H1 (cell line): Measurements from ENCODE around the gene SLC25A30. TPM values are rescaled to one million over a fixed set of nuclear protein-coding genes. Genes with fewer than 3 reads are reported as not detected.

Source experiments
- CTCF ChIA-PET: fragments of 300-600 bp; sonication (Branson Sonifier 250); formaldehyde crosslinking; loops from one replicate; lab custom pipeline; 2021; ENCODE audit not compliant: partially characterized antibody; lab: Charles Lee
- POLR2A ChIA-PET: fragments of 300-600 bp; sonication (Branson Sonifier 250); formaldehyde crosslinking; loops from one replicate; lab custom pipeline; 2021; ENCODE audit warnings: inconsistent platforms; ENCODE audit not compliant: partially characterized antibody; lab: Charles Lee
- DNase-seq, 2 experiments: peaks; one replicate each; pipeline versions ENCODE4 v3.0.0 to v3.0.0-alpha.2; 2010 to 2022; ENCODE audit warnings: low spot score in 2 of 2, low read depth in 1 of 2, mixed read lengths in 1 of 2
- FAIRE-seq: peaks from 2 replicates; lab custom pipeline; 2011; peaks lifted over from hg19 to GRCh38; lab: Jason Lieb, UNC
- H2AFZ ChIP-seq: 2 replicates; pipeline ENCODE4 v1.8.1; 2012; ENCODE audit warnings: low read length, inconsistent platforms
- H2AK5ac ChIP-seq: 2 replicates; pipeline ENCODE4 v1.6.1; 2013; ENCODE audit warnings: low read depth, low read length
- H2BK120ac ChIP-seq: replicated peaks from 2 replicates; pipeline ENCODE3; 2013; ENCODE audit warnings: low read depth, low read length, inconsistent platforms
- H2BK12ac ChIP-seq: 2 replicates; pipeline ENCODE4 v1.6.1; 2013; ENCODE audit warnings: low read depth, low read length
- H2BK15ac ChIP-seq: 2 replicates; pipeline ENCODE4 v1.6.1; 2013; ENCODE audit warnings: low read length
- H2BK20ac ChIP-seq: 2 replicates; pipeline ENCODE4 v1.6.1; 2013; ENCODE audit warnings: low read length
- H2BK5ac ChIP-seq: 2 replicates; pipeline ENCODE4 v1.6.1; 2013; ENCODE audit warnings: low read depth, low read length
- H3K14ac ChIP-seq: 2 replicates; pipeline ENCODE4 v1.6.1; 2013; ENCODE audit warnings: inconsistent platforms; ENCODE audit not compliant: insufficient read length
- H3K18ac ChIP-seq: 2 replicates; pipeline ENCODE4 v1.6.1; 2013; ENCODE audit warnings: low read length; ENCODE audit errors: extremely low read depth
- H3K23ac ChIP-seq: 2 replicates; pipeline ENCODE4 v1.6.1; 2013; ENCODE audit warnings: inconsistent platforms; ENCODE audit not compliant: insufficient read length
- H3K23me2 ChIP-seq: 2 replicates; pipeline ENCODE4 v1.6.1; 2013; ENCODE audit warnings: low read depth, low read length
- H3K27ac ChIP-seq: 2 replicates; pipeline ENCODE4 v1.6.1; 2011; ENCODE audit warnings: low read depth, low read length, inconsistent platforms
- H3K27me3 ChIP-seq, 4 experiments: replicated peaks in 1 of 4; 1 replicate in 1 of 4; 2 replicates in 3 of 4; pipeline versions ENCODE4 v1.6.1 to v1.8.1; 2011 to 2013; ENCODE audit warnings: low read length in 3 of 4, mild to moderate bottlenecking in 3 of 4, inconsistent platforms in 2 of 4, mixed read lengths in 2 of 4, moderate library complexity in 1 of 4; ENCODE audit not compliant: control insufficient read depth in 3 of 4, insufficient read depth in 3 of 4; ENCODE audit errors: extremely low read depth in 1 of 4
- H3K36me3 ChIP-seq, 4 experiments: 2 replicates each; pipeline versions ENCODE4 v1.6.1 to v1.8.1; 2011 to 2013; ENCODE audit warnings: mild to moderate bottlenecking in 4 of 4, low read length in 3 of 4, moderate library complexity in 2 of 4, control low read depth in 1 of 4, inconsistent platforms in 1 of 4; ENCODE audit not compliant: insufficient read depth in 4 of 4, control insufficient read depth in 2 of 4
- H3K4ac ChIP-seq: replicated peaks from 2 replicates; pipeline ENCODE3; 2013; ENCODE audit warnings: low read length, low read depth, mixed read lengths, inconsistent platforms; ENCODE audit not compliant: insufficient read length
- H3K4me1 ChIP-seq, 4 experiments: replicated peaks in 1 of 4; 1 replicate in 1 of 4; 2 replicates in 3 of 4; pipeline versions ENCODE4 v1.6.1 to v1.8.1; 2011 to 2013; ENCODE audit warnings: low read length in 3 of 4, inconsistent platforms in 2 of 4, mixed read lengths in 1 of 4; ENCODE audit not compliant: insufficient read depth in 4 of 4, control insufficient read depth in 3 of 4
- H3K4me2 ChIP-seq, 2 experiments: 2 replicates each; pipeline versions ENCODE4 v1.6.1 to v1.8.1; 2011 to 2013; ENCODE audit warnings: low read depth in 2 of 2, low read length in 2 of 2, control low read depth in 1 of 2, inconsistent platforms in 1 of 2, mild to moderate bottlenecking in 1 of 2; ENCODE audit not compliant: insufficient read depth in 1 of 2
- H3K4me3 ChIP-seq, 4 experiments: fragments of 200-600, 300-600 bp in 1 of 4; sonication (generic), shearing (Covaris generic), sonication (Bioruptor Twin) in 1 of 4; 2 replicates each; pipeline versions ENCODE4 v1.5.1 to v1.8.1; 2011 to 2016; ENCODE audit warnings: low read length in 4 of 4, low read depth in 3 of 4, control low read depth in 2 of 4, inconsistent platforms in 2 of 4, mild to moderate bottlenecking in 2 of 4, mixed read lengths in 1 of 4, moderate library complexity in 1 of 4; ENCODE audit not compliant: insufficient read depth in 2 of 4; ENCODE audit errors: extremely low read depth in 1 of 4
- H3K56ac ChIP-seq: replicated peaks from 2 replicates; pipeline ENCODE3; 2013; ENCODE audit warnings: low read depth, mild to moderate bottlenecking, mixed read lengths, low read length, inconsistent platforms; ENCODE audit not compliant: insufficient read length
- H3K79me1 ChIP-seq: 2 replicates; pipeline ENCODE4 v1.6.1; 2013; ENCODE audit warnings: low read depth, low read length, control low read depth
- H3K79me2 ChIP-seq, 2 experiments: 2 replicates each; pipeline versions ENCODE4 v1.6.1 to v1.8.1; 2012 to 2013; ENCODE audit warnings: low read length in 2 of 2, mild to moderate bottlenecking in 2 of 2, inconsistent platforms in 1 of 2; ENCODE audit not compliant: insufficient read depth in 2 of 2, control insufficient read depth in 1 of 2
- H3K9ac ChIP-seq, 4 experiments: replicated peaks in 1 of 4; 1 replicate in 1 of 4; 2 replicates in 3 of 4; pipeline versions ENCODE4 v1.6.1 to v1.8.1; 2011 to 2013; ENCODE audit warnings: low read depth in 3 of 4, low read length in 3 of 4, control low read depth in 2 of 4, mild to moderate bottlenecking in 2 of 4, moderate library complexity in 2 of 4, inconsistent platforms in 1 of 4; ENCODE audit errors: extremely low read depth in 1 of 4
- H3K9me3 ChIP-seq, 2 experiments: 2 replicates each; pipeline versions ENCODE4 v1.6.1 to v1.8.1; 2012 to 2013; ENCODE audit warnings: mild to moderate bottlenecking in 2 of 2, moderate library complexity in 2 of 2, control low read depth in 1 of 2, inconsistent platforms in 1 of 2, low read depth in 1 of 2, low read length in 1 of 2, mixed read lengths in 1 of 2; ENCODE audit not compliant: insufficient read depth in 2 of 2
- H4K20me1 ChIP-seq, 2 experiments: replicated peaks in 1 of 2; 2 replicates each; pipeline versions ENCODE3 to v1.8.1; 2011 to 2013; ENCODE audit warnings: inconsistent platforms in 2 of 2, low read length in 2 of 2, mild to moderate bottlenecking in 1 of 2; ENCODE audit not compliant: insufficient read depth in 2 of 2, control insufficient read depth in 1 of 2
- H4K5ac ChIP-seq: 2 replicates; pipeline ENCODE4 v1.6.1; 2013; ENCODE audit warnings: low read length, low read depth, mixed read lengths, inconsistent platforms; ENCODE audit not compliant: insufficient read length
- H4K8ac ChIP-seq: 2 replicates; pipeline ENCODE4 v1.8.0; 2013; ENCODE audit warnings: mild to moderate bottlenecking, moderate library complexity, low read length, inconsistent platforms; ENCODE audit not compliant: insufficient read depth; ENCODE audit errors: extremely low read depth
- H4K91ac ChIP-seq: replicated peaks from 2 replicates; pipeline ENCODE3; 2013; ENCODE audit warnings: low read length, mixed read lengths, inconsistent platforms; ENCODE audit not compliant: insufficient read length
- EZH2 ChIP-seq: fragments of 200-600 bp; sonication (generic); IDR thresholded peaks from 2 replicates; pipeline ENCODE4 v1.7.1; 2012; ENCODE audit warnings: low read depth, mild to moderate bottlenecking, moderate library complexity, low read length, inconsistent platforms; ENCODE audit not compliant: severe bottlenecking
- HDAC2 ChIP-seq, 2 experiments: fragments of 300-600 bp in 1 of 2; sonication (generic) in 1 of 2; IDR thresholded peaks; 2 replicates each; pipeline ENCODE4 v1.6.1; 2011 to 2012; ENCODE audit warnings: low read depth in 2 of 2, low read length in 2 of 2, mild to moderate bottlenecking in 2 of 2, moderate library complexity in 2 of 2, borderline replicate concordance in 1 of 2, inconsistent platforms in 1 of 2
- POU5F1 ChIP-seq: IDR thresholded peaks from 2 replicates; pipeline ENCODE4 v1.6.1; 2011; ENCODE audit warnings: low read depth, mild to moderate bottlenecking, low read length, moderate library complexity
- SUZ12 ChIP-seq: fragments of 200-600 bp; sonication (generic); IDR thresholded peaks from 2 replicates; pipeline ENCODE4 v1.6.1; 2012; ENCODE audit warnings: mild to moderate bottlenecking, inconsistent platforms, low read length, moderate library complexity, mixed read lengths
- TAF1 ChIP-seq: IDR thresholded peaks from 2 replicates; pipeline ENCODE4 v1.6.1; 2011; ENCODE audit warnings: mild to moderate bottlenecking, low read depth, low read length
- WGBS, 2 experiments: shearing (Covaris generic) in 1 of 2; methylation state at CpG; one replicate each; pipeline versions ENCODE4 v1.1.6 to v1.1.7; 2013 to 2015; ENCODE audit warnings: low lambda C conversion rate in 2 of 2, mixed read lengths in 2 of 2, inconsistent platforms in 1 of 2, low coverage in 1 of 2, missing lambda C conversion rate in 1 of 2; ENCODE audit not compliant: insufficient replicate concordance in 2 of 2, insufficient coverage in 1 of 2, insufficient read length in 1 of 2; ENCODE audit errors: extremely low coverage in 1 of 2, missing lambda C conversion rate in 1 of 2; 5-methylcytosine and 5-hydroxymethylcytosine counted together
- long read RNA-seq, 2 experiments: library from RNA in 1 of 2; library from capped mRNA in 1 of 2; stranded (forward); transcript quantifications; one replicate each; pipeline ENCODE4 v2.0.0, GENCODE V29; 2021; ENCODE audit warnings: inconsistent platforms in 1 of 2
- polyA minus RNA-seq, 3 experiments: library from RNA; depleted of rRNA, polyadenylated mRNA; stranded (reverse); fragments of >200 nt; gene quantifications; 1 replicate in 2 of 3; 2 replicates in 1 of 3; pipeline ENCODE4 v1.2.3, GENCODE V29; 2011
- polyA plus RNA-seq, 7 experiments: library from polyadenylated mRNA; depleted of rRNA in 3 of 7; stranded (reverse) in 5 of 7; unstranded in 2 of 7; fragments of >200 nt in 5 of 7; fragments of 200-250 nt in 2 of 7; gene quantifications; 1 replicate in 5 of 7; 2 replicates in 1 of 7; 4 replicates in 1 of 7; pipeline versions ENCODE4 v1.2.1 to v1.2.3, GENCODE V29; 2011 to 2013; ENCODE audit warnings: missing spikeins in 2 of 7, mixed read lengths in 2 of 7
- total RNA-seq: library from RNA; stranded (reverse); fragmentation: NEBNext Ultra II Directional; extraction: Animal tissue kit (Norgen Biotek cat#: 25700); gene quantifications from 2 replicates; pipeline ENCODE4 v1.2.1, GENCODE V29; 2021
- TF ChIP-seq, protein P1 (sequence below): IDR thresholded peaks from 2 replicates; pipeline ENCODE4 v1.6.1; 2011; ENCODE audit warnings: low read depth, mild to moderate bottlenecking, low read length; ENCODE audit not compliant: insufficient read depth

SLC25A30 gene, protein sequence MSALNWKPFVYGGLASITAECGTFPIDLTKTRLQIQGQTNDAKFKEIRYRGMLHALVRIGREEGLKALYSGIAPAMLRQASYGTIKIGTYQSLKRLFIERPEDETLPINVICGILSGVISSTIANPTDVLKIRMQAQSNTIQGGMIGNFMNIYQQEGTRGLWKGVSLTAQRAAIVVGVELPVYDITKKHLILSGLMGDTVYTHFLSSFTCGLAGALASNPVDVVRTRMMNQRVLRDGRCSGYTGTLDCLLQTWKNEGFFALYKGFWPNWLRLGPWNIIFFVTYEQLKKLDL
- total RNA-seq: 7.4 and 8.7 TPM in 2 replicates
- 2.1 and 2.5 TPM in 2 replicates for polyA plus RNA-seq (2011; rRNA removed)
- polyA plus RNA-seq (2011; cell fraction: cytosol; rRNA removed): 2.7 TPM
- polyA plus RNA-seq (2011; cell fraction: nucleus; rRNA removed): 1.4 TPM
- 4.1 to 6.2 TPM (median 5.0 TPM) in 4 replicates for polyA plus RNA-seq (2012, experiment 1 of 2)
- 0.37 TPM for polyA plus RNA-seq (2012, experiment 2 of 2)
- polyA plus RNA-seq (2013, experiment 1 of 2): 6.0 TPM
- 5.6 TPM for polyA plus RNA-seq (2013, experiment 2 of 2)
- polyA minus RNA-seq (2011; rRNA and poly(A)+ RNA removed): 14.0 and 14.9 TPM in 2 replicates
- polyA minus RNA-seq (2011; cell fraction: cytosol; rRNA and poly(A)+ RNA removed): 7.4 TPM
- 4.7 TPM for polyA minus RNA-seq (2011; cell fraction: nucleus; rRNA and poly(A)+ RNA removed)
- long read RNA-seq, experiment 1: 0 reads
- long read RNA-seq, experiment 2, partial matches to known transcripts: 0 of 7 reads
- long read RNA-seq, experiment 2, other reads (novel, unspliced or antisense): 7 of 7 reads

DNA sequence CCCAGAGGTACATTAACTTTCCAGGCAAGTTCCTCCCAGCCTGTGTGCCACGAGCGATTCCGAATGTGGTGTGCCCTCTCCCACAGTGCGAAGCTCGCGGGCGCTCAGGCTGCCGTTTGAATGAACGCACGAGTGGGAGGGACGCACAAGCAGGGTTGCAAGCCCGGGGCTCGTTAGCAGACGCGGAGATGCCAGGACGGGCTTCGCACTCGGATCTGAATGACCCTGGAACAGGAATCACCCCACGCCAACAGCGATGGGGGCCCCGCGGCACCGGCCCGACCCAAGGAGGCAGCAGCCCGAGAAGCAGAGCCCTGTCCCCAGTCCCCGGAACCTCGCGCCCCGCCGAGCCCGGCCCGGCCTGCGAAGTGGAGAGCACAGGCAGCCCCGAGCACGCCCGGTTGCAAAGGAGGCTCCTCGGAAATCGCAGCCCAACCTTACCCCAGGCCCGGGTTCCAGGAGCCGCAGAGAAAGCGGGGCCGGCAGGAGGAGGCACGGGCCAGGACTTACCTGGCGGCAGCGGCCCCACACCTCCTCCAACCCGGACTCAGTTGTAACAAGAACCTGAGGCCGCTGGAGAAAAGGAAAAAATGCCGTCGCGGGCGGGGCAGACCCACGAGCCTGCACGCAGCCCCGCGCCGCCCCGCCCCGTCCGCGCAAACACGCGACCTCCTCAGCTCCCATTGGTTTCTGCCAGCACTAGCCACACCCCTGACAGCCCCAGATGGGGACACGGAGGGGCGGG, at the start of gene SLC25A30:
Gene SLC25A30 (minus strand): TSS at position 584 of the 745 bp plus-strand sequence. CDS start 6,948 bp downstream, outside the sequence.
- Histone ChIP-seq H3K27me3 (peaks cover 0 to 3% (median 0%) of the 10 kb centered on the region in 4 experiments; a peak in 2 of 7 replicates), H3K27ac (no peak within 1 kb of the TSS), H3K9me3 (no peaks in the 10 kb centered on the region), H2BK12ac (no peak within 1 kb of the TSS), H4K8ac (peak within 1 kb of the TSS; percentile 68; the same call in 1 of the 2 replicates), H2AFZ (peak within 1 kb of the TSS; percentile 75), H3K23ac (no peak within 1 kb of the TSS), H4K91ac (no peak within 1 kb of the TSS), H3K79me1 (no peaks in the 10 kb centered on the region), H4K5ac (no peak within 1 kb of the TSS), H3K4ac (no peak within 1 kb of the TSS), H3K79me2 (no peaks in the 10 kb centered on the region), H2BK120ac (no peak within 1 kb of the TSS), H3K9ac (peak within 1 kb of the TSS in 3 of 4 experiments; percentile 21 to 68 (median 38); a peak in 3 of 7 replicates), H3K23me2 (peaks cover 4% of the 10 kb centered on the region; the same call in 1 of the 2 replicates), H3K14ac (no peak within 1 kb of the TSS), H2BK5ac (no peak within 1 kb of the TSS), H3K4me2 (peak within 1 kb of the TSS; percentile 71 to 96), H2AK5ac (no peak within 1 kb of the TSS), H2BK20ac (no peak within 1 kb of the TSS), H3K56ac (no peak within 1 kb of the TSS), H3K36me3 (no peaks in the 10 kb centered on the region), H4K20me1 (peaks cover 0 to 1% of the 10 kb centered on the region in 2 experiments), H3K4me3 (peak within 1 kb of the TSS; percentile 41 to 78 (median 72)), H3K18ac (peak within 1 kb of the TSS; percentile 62; the same call in 1 of the 2 replicates), H2BK15ac (no peak within 1 kb of the TSS), H3K4me1 (no peaks in the 10 kb centered on the region; a peak in 1 of 7 replicates)
- no peak for FAIRE-seq
- POLR2A ChIA-PET: interaction anchor here (1.2 to 1.9 kb wide), 2 partner anchors 47 to 77 kb away, joined by 6 to 8 read pairs; partner anchors contain the start of genes COG3 and TPT1
- peak; percentile 76 to 93 for DNase-seq
- CTCF ChIA-PET: interaction anchor here (0.8 to 1.6 kb wide), 6 partner anchors 23 to 55 kb away, joined by 3 to 7 read pairs (median 4); partner anchors contain the start of gene COG3
- 4% methylated on average over 49 of the region's 64 CpGs; no CpG with 5 or more reads in 1 of the 2 experiments for WGBS, 2 experiments
- TF ChIP-seq TAF1: peak; percentile 63
- TF ChIP-seq SUZ12: peak; percentile 34; the same call in 1 of the 2 replicates
- TF ChIP-seq, protein P1, sequence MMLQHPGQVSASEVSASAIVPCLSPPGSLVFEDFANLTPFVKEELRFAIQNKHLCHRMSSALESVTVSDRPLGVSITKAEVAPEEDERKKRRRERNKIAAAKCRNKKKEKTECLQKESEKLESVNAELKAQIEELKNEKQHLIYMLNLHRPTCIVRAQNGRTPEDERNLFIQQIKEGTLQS: no peak
- no peak for TF ChIP-seq POU5F1
- TF ChIP-seq EZH2: no peak
- peak; percentile 18 to 54; a peak in 2 of 4 replicates for TF ChIP-seq HDAC2 (IDR thresholded peaks at IDR 0.05; ENCODE audit: borderline replicate concordance in 1 of 2, low read depth in 2 of 2, low read length in 2 of 2)
